ENCODE measurements around the gene HNRNPC. TPM values are rescaled to one million over a fixed set of nuclear protein-coding genes. Genes with fewer than 3 reads are reported as not detected.
"Not testable (repeated sequence)": the region's sequence is repeated elsewhere in the genome, so short reads cannot be mapped to it uniquely, and the experiment has no call there.

HNRNPC gene
- total and polyA plus RNA-seq, 8 donors: 118 to 269 (median 184) TPM

DNA sequence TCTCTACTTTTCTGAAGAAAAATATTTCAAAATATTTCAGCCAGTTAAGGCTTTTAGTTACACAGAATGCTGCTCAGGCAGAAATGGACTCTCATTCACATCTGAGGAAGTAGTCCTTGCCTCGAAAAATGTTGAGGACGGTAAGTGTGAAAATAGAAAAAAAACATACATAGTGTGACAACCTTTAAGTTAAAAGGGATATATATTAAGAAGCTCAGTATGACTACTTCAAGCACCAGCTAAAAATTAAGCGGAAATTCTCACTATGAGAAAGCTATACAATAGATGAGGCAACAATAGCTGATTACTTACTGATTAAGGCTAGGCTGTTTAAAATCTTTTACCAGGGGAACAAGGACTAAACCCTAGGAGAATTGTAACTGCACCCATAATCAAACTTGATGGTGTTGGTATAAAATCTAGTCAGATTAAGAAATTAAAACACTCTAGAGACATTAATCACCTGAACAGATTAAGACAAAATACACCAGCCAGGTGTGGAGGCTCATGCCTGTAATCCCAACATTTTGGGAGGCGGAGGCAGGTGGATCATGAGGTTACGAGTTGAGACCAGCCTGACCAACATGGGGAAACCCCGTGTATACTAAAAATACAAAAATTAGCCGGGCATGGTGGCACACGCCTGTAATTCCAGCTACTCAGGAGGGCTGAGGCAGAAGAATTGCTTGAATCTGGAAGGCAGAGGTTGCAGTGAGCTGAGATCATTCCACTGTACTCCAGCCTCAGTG, 53.9 kb downstream of the HNRNPC start:
- H3K27ac ChIP-seq: no peak overlapping the region
- intact Hi-C loops (cut with DNase I): no loop called here
- TF ChIP-seq, protein P1, sequence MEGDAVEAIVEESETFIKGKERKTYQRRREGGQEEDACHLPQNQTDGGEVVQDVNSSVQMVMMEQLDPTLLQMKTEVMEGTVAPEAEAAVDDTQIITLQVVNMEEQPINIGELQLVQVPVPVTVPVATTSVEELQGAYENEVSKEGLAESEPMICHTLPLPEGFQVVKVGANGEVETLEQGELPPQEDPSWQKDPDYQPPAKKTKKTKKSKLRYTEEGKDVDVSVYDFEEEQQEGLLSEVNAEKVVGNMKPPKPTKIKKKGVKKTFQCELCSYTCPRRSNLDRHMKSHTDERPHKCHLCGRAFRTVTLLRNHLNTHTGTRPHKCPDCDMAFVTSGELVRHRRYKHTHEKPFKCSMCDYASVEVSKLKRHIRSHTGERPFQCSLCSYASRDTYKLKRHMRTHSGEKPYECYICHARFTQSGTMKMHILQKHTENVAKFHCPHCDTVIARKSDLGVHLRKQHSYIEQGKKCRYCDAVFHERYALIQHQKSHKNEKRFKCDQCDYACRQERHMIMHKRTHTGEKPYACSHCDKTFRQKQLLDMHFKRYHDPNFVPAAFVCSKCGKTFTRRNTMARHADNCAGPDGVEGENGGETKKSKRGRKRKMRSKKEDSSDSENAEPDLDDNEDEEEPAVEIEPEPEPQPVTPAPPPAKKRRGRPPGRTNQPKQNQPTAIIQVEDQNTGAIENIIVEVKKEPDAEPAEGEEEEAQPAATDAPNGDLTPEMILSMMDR (IDR thresholded peaks at IDR 0.05): no peak
- H3K27me3 ChIP-seq: no peaks in the 10 kb centered on the region
- peaks cover 3 to 71% (median 30%) of the 10 kb centered on the region in 3 donors for H3K36me3 ChIP-seq
- WGBS, 2 donors: 79 to 88% methylated on average over 8 of the region's 8 CpGs
- DNase-seq (no peak), ATAC-seq (no peak), FAIRE-seq (no peak)
- H3K4me1 ChIP-seq: peaks cover 0 to 16% (median 9%) of the 10 kb centered on the region in 3 donors
- H3K4me3 ChIP-seq: no peak overlapping the region
- no peaks in the 10 kb centered on the region for H3K9me3 ChIP-seq

GRCh38 chr14:21213652-21214051, 55.6 kb downstream of the HNRNPC start:
- 95 to 97% methylated on average over 1 of the region's 1 CpG for WGBS, 2 donors
- Histone ChIP-seq H3K27ac (no peak overlapping the region), H3K9me3 (no peaks in the 10 kb centered on the region), H3K4me3 (no peak overlapping the region), H3K36me3 (peaks cover 3 to 75% (median 40%) of the 10 kb centered on the region in 3 donors), H3K4me1 (peaks cover 0 to 16% (median 7%) of the 10 kb centered on the region in 3 donors), H3K27me3 (no peaks in the 10 kb centered on the region)
- TF ChIP-seq, protein P1 (IDR thresholded peaks at IDR 0.05): no peak
- intact Hi-C loops (cut with DNase I): no loop called here
- DNase-seq (no peak), ATAC-seq (no peak), FAIRE-seq (no peak)

DNA sequence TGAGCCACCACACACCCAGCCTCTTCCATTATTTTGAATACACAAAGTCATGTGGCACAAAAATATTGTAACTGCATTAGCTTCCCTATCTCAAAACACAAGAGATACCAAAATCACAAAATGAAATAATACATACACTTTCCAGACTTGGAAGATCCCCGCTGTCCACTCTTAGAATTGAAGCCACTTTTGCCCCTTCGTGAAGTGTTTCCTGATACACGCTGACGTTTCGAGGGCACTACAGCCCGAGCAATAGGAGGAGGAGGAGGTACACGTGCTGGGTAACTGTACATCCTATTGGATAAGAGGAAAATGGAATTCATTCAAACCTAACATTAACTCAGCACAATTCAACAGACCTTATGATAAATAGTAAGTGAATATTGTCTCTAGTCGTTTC, 56.4 kb downstream of the HNRNPC start:
- 85% methylated on average over 8 of the region's 8 CpGs for WGBS, 2 donors
- ATAC-seq; H3K27ac ChIP-seq; FAIRE-seq; H3K9me3 ChIP-seq; DNase-seq; H3K4me3 ChIP-seq; intact Hi-C loops (cut with DNase I); H3K27me3 ChIP-seq: not testable (repeated sequence)
- H3K36me3 ChIP-seq: peaks cover 3 to 83% (median 46%) of the 10 kb centered on the region in 3 donors
- H3K4me1 ChIP-seq: peaks cover 0 to 14% (median 7%) of the 10 kb centered on the region in 3 donors

GRCh38 chr14:21211509-21211908, 57.7 kb downstream of the HNRNPC start:
- DNase-seq (no peak), FAIRE-seq (no peak), ATAC-seq (no peak)
- H3K36me3 ChIP-seq: peaks cover 3 to 87% (median 46%) of the 10 kb centered on the region in 3 donors
- TF ChIP-seq, protein P1 (IDR thresholded peaks at IDR 0.05): no peak
- H3K27ac ChIP-seq: no peak overlapping the region
- no peak overlapping the region for H3K4me3 ChIP-seq
- H3K9me3 ChIP-seq: no peaks in the 10 kb centered on the region
- intact Hi-C loops (cut with DNase I): no loop called here
- no peaks in the 10 kb centered on the region for H3K27me3 ChIP-seq
- H3K4me1 ChIP-seq: peaks cover 0 to 12% (median 7%) of the 10 kb centered on the region in 3 donors
- 89 to 90% methylated on average over 3 of the region's 3 CpGs for WGBS, 2 donors

DNA sequence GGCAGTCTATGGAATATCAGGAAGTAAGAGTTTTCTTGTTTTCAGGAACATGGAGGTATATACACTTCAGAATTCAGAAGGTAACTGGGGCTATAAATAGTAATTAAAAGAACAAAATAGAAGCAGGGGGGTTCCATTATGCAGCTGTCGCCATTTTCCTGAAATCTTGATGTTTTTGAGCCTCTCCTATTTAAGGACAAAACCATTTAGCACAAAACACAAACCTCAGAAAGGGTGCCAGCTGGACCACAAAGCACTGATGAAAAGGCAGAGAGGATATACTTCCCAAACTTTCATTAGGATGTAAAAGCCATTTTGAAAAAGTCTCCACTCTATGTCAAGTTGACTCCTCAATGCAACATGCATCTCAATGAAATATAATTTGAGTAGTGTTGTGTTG, 59.2 kb downstream of the HNRNPC start:
- H3K27ac ChIP-seq: no peak overlapping the region
- TF ChIP-seq, protein P1 (IDR thresholded peaks at IDR 0.05): no peak
- DNase-seq (no peak), ATAC-seq (no peak), FAIRE-seq (no peak)
- WGBS, 2 donors: 84 to 88% methylated on average over 1 of the region's 1 CpG
- peaks cover 0 to 7% (median 7%) of the 10 kb centered on the region in 3 donors for H3K4me1 ChIP-seq
- H3K9me3 ChIP-seq: no peaks in the 10 kb centered on the region
- no peak overlapping the region for H3K4me3 ChIP-seq
- intact Hi-C loops (cut with DNase I): no loop called here
- H3K27me3 ChIP-seq: no peaks in the 10 kb centered on the region
- peaks cover 3 to 81% (median 42%) of the 10 kb centered on the region in 3 donors for H3K36me3 ChIP-seq

Data from pancreas (tissue), 10 donors.